CD4-positive, alpha-beta T cell treated with Interleukin-21 for 1 hour (primary cell): Measurements from ENCODE around the gene TMEM131.
"Not testable (repeated sequence)": the region's sequence is repeated elsewhere in the genome, so short reads cannot be mapped to it uniquely, and the experiment has no call there.

ENCODE experiments used
- DNase-seq: peaks from one replicate; pipeline ENCODE4 v3.0.0-alpha.2; 2020

The TMEM131 gene

GRCh38 chr2:97995734-97996624, at the start of gene TMEM131:
TMEM131 (minus strand) TSS chr2:97995948; CDS start chr2:97995662, 286 bp downstream.
- DNase-seq = peak; percentile 94

GRCh38 chr2:98044730-98045129, 49.0 kb upstream of the TMEM131 start:
- not testable (repeated sequence) for DNase-seq

- DNase-seq = no peak
Measured at GRCh38 chr2:98043101-98043500, 47.4 kb upstream of the TMEM131 start.

- no peak for DNase-seq
Measured at GRCh38 chr2:98040331-98040939, 44.7 kb upstream of the TMEM131 start.

GRCh38 chr2:98039085-98039756, 43.5 kb upstream of the TMEM131 start:
- DNase-seq = peak; percentile 4

GRCh38 chr2:98037666-98038336, 42.1 kb upstream of the TMEM131 start:
- no peak for DNase-seq

- DNase-seq = no peak
Measured at GRCh38 chr2:98037206-98037605, 41.5 kb upstream of the TMEM131 start.

GRCh38 chr2:98036349-98037000, 40.7 kb upstream of the TMEM131 start:
- DNase-seq = no peak

GRCh38 chr2:98034745-98035144, 39.0 kb upstream of the TMEM131 start:
- DNase-seq = no peak

- no peak for DNase-seq
Measured at GRCh38 chr2:98032086-98032485, 36.3 kb upstream of the TMEM131 start.

GRCh38 chr2:98029718-98030222, 34.0 kb upstream of the TMEM131 start:
- no peak for DNase-seq

- no peak for DNase-seq
Measured at GRCh38 chr2:98028931-98029717, 33.4 kb upstream of the TMEM131 start.

GRCh38 chr2:98028101-98028561, 32.4 kb upstream of the TMEM131 start:
- DNase-seq = no peak

- no peak for DNase-seq
Measured at GRCh38 chr2:98027538-98027937, 31.8 kb upstream of the TMEM131 start.

GRCh38 chr2:98026927-98027522, 31.3 kb upstream of the TMEM131 start:
- DNase-seq = peak; percentile 43

- no peak for DNase-seq
Measured at GRCh38 chr2:98026292-98026691, 30.5 kb upstream of the TMEM131 start.

GRCh38 chr2:98025481-98026037, 29.8 kb upstream of the TMEM131 start:
- DNase-seq = no peak

GRCh38 chr2:98022067-98022466, 26.3 kb upstream of the TMEM131 start:
- DNase-seq = not testable (repeated sequence)

GRCh38 chr2:98020992-98021713, 25.4 kb upstream of the TMEM131 start:
- no peak for DNase-seq

GRCh38 chr2:98020516-98020915, 24.8 kb upstream of the TMEM131 start:
- no peak for DNase-seq
